ENCODE data around the gene DHRS3.

The DHRS3 gene

DNA sequence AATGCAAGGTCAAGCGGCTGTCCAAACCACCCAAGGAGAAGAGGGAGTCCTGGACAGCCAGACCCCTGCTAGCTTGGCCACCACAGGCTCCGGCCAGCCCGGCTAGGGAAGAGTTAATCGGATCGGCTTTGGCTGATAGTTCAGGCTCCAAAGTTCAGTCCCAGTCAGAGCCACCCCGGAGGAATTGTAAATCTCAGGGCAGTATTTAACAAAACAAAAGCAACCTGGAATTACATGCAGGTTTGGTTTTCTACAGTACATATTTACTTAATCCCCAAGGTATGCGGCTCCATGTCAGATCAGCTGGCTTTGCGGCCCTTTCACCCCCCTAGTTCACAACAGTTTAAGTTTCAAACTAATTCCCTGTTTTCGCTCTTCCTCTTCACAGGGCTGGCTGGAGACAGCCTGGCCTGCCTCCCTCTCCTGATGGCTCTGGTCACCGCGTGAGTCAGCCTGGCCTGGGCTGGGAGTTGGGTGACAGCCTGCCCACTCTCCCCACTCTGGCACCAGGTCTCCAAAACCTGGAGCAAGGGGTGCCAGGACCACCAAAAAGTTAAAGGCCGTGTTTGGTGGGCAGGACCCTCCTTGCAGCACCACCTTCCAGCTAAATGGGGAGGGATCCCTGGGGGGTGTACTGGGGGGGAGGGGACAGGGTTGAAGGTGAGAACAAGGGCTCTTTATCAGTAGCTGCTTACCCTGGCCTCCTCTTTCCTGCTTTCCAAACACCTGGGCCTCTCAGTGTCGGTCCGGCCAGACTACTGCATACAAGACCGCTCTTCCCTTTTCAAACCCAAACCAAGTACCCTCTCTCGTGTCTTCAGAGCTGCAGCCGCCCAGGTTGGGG is 1.9 kb downstream of the DHRS3 start:
- DNase-seq = no peak

DNA sequence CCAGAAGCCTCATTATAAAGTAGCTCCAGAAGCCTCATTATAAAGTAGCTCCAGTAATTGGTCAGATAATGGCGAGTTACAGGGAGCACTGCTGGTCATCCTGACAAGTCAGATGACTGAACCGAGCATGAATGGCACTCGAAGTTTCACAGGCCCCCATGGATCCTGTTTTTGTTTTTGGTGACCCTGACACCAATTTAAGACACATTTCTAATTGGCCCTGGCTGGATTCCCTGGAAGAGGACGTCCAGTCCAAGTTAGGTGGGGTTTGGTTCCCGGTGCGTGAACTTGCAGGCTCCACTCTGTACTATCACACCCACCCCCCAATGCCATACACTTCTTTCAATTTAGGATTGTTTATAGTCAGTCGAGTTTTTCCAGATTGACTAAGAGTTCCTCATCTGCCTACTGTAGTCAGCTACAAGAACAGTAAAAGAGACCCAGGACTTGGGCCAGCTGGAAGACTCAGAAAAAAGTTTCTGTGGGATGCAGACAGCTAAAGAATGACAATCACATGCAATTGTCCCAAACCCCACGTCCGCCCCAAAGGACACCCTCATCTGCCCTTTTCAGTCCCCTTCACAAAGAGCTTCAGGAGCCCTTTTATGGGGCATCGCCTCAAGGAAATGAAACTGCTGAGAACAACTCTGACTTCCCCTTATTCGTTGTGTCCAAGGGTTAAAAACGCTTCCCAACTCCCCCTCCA is 2.7 kb downstream of the DHRS3 start:
- no peak for DNase-seq

DNA sequence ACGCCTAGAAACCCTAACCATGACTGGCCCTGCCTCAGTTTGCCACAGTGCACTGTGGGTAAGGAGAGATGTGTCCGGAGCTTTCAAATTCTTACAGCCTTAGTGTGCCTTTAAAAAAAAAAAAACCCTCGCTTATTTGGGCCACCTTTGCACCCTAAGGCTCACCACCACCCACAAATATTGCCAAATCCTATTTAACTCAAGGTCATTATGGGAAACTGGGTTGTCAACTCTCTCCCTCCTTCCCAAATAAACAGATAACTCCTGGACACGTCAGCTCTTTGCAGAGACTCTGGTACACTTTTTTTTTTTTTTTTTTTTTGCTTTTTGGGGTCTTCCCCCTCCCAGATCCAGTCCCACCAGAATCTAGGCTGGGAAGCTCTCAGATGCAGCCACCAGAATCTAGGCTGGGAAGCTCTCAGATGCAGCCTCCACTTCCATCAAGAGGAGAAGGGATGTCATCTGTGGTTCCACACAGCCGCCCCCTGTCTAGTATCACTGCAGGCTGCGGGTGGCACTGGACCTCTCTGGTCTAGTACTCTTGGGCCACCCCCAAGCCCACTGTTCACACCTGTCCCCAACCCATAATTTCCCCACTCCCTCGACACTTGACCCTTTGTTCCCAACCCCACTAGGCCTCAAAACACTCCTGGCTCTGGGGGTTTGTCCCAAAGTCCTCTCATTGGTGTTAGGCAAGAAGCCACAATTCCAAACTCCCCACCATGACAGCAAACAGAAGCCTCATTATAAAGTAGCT is 3.4 kb downstream of the DHRS3 start:
- no peak for DNase-seq

DNA sequence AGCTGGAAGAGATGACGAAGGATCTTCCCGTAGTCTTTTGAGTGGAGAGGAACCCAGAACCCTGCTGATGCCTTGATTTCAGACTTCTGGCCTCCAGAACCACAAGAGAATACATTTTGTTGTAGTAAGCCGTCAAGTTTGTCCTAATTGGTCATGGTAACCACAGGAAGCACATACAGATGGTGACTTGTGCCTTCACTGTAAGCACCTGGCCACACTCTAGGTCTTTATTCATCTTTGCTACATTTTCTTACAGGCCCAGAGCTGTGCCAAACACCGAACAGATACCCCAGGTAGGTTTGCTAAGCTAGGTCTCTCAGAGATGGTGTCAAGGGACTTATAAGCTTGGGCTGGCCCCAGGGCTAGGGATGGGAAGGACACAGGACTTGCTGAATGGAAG is 4.8 kb downstream of the DHRS3 start:
- DNase-seq = no peak

DNA sequence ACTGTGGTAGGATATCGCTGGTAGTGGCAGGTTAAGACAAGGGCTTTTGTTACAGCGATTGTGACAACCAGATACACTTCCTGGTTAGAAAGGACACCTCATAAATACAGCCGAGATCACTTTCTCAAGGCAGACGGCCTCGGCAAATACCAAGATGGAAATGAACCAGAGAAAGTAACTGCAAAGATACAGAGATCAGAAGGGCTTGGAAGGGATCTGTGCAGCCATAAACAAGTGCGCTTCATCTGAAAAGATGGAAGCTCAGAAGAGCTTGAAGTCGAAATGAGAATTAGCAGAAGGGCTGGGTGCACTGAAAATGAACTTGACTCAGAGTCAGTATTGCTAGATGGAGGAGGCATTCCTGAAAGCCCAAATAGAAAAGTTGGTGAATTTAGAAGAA is 7.1 kb downstream of the DHRS3 start:
- no peak for DNase-seq

DNA sequence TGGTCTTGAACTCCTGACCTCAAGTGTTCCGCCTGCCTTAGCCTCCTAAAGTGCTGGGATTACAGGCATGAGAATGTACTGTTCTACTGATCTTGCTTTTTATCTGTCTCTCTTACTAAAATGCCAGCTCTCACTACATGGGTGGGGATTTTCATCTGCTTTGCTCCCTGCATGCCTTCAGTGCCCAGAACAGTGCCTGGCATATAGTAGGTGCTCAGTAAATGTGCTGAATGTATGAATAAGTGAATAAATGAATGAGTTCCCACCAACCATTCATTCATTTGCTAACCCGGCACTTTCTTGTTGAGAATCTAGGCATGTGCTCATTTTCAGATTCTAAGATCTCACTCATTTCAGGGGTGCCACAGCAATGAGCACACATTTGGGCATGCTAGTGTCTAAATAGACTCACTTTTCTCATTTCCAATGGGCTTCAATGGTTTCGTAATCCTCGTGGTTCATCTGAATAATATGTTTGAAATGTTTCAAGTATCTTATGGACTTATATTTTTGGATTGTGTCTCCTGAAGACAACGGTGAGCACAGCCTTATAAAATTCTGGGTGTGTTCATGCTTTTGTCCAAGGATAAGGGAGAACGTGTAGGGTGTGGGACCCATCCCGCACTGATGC is 7.6 kb downstream of the DHRS3 start:
- no peak for DNase-seq

DNA sequence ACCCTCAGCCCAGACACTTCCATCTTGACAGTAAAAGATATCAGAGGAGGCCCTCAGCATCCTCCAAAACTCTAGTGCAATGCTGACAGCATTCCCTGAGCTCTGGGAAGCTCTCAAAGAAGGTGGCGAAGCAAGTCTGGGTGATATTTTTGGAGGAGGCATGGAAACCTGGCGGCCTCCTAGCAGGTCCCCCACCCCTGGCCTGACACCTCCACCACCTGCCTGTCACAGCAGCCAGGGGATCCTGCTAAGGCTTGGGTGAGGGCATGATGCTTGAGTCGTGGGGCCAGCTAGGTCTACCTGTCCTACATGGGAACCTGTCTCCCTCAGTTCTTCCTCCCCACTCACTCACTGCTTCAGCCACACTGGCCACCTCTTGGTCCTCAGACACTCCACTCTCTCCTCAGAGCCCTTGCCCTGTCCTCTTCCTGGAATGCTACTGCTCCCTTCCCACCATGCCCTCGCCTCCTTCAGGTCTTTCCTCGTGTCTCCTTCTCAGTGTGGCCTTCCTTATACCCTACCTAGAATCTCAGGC is 8.5 kb downstream of the DHRS3 start:
- no peak for DNase-seq

DNA sequence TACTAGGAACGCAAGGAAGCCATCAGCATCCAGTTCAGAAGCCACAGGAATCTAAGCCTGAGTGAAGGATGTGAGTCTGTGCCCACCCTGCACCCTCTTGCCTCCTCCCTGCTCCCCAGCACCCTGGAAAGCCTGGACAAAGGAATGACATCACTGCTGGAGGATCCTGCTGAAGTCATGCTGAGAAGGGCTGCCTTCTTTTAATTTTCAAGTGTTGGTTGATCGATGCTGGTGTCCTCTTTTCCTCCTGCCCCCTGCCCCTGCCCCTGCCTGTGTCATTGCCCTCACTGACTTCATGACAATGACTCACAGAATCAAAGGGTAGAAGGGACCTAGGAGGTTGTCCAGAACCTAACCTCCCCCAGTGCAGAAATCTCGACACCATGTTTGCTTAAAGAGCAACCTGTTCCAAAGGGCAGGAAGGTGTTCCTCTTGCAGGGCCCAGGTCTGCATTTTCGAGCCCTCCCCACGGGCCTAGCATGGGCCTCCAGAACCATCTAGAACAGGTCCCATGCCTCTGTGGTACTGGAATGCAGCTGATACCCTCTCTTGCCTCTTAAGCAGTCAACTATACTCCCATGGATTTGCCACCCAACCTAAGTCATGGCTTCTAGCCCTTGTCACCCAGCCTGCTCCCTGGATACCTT is 9.6 kb downstream of the DHRS3 start:
- DNase-seq = no peak

DNA sequence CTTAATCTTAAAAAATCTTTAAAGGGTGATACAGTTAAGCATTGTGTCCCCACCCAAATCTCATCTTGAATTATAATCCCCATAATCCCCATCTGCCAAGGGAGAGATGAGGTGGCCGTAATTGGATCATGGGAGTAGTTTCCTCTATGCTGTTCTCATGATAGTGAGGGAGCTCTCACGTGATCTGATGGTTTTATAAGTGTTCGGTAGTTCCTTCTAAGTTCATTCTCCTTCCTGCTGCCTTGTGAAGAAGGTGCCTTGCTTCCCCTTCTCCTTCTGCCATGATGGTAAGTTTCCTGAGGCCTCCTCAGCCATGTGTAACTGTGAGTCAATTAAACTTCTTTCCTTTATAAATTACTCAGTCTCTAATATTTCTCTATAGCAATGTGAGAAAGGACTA is 10.7 kb downstream of the DHRS3 start:
- DNase-seq = no peak

DNA sequence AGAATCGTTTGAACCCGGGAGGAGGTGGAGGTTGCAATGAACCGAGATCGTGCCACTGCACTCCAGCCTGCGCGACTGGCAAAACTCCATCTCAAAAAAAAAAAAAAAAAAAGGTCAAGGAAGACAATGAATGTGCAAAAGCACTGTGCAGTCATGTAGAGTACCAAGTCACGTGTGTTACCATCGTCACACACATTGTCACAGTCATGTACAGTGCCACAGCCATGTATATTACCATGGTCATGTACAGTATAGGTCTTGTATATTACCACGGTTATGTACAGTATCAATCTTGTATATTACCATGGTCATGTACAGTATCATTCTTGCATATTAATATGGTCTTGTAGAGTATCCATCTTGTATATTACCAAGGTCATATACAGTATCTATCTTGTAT is 13.0 kb downstream of the DHRS3 start:
- DNase-seq = no peak

DNA sequence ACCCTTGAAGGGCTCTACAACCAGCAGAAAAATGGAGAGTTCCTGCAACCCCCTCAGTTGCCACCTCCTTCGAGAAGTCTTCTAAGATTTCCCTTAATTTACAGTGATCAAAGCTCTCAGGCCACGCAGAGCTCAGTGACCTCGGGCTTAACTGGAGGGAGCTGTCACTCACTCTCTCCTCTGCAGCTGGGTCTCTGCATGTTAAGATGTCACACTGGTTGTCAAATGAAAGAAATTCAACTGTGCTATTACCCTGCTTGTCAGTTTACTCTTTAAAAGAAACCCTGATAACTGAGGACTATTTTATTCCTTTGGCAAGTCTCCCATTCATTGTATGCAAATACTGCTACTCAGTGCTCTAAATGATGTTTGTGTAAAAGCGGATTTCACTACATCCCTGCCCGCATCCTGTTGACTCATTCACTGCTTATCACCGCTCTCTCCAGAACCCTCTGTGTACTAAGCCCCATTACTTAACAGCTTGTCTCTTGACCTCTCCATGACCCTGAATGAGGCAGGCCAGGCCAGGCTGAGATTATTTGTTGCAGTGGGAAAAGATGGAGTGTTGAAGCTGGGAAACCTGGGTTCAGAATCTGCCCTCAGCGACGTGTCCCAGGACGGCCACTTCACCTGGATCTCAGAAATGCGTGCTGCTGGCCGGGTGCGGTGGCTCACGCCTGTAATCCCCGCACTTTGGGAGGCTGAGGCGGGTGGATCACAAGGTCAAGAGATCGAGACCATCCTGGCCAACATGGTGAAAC is 13.7 kb downstream of the DHRS3 start:
- no peak for DNase-seq

DNA sequence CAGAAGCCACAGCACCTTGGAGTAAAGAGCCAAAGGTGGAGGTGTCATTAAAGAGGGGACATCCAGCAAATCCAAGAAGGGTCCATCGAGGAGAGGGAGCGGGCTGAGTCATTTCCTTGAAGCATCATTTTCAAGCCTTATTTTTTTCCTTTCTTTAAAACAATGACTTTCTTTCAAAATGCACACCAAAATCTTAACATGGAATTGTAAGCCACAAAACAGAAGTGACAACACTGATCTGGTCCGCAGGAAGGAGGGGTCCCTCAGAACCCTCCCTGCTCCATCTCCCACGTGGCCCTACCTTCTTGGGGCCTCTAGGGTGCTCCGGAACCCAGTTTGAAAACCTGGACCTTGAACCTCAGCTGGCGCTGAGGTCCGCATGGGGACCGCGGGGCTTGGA is 14.8 kb downstream of the DHRS3 start:
- no peak for DNase-seq

DNA sequence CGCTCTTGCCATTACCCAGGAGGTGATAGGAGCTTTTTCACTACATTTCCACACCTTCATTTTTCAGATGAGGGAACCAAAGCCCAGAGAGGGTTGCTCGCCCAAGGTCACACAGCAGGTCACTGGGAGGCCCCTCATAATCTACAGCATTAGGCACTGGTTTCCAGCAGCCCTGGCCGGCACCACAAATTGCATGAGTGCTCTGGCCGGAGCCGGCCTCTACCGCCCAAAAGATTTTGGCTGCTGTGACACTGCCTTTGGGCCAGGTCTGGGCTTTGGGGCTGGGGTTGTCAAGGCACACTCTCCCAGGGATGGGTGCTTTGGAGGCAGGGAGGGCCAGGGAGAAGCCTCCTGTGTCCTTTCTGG is 15.4 kb downstream of the DHRS3 start:
- DNase-seq = no peak

DNA sequence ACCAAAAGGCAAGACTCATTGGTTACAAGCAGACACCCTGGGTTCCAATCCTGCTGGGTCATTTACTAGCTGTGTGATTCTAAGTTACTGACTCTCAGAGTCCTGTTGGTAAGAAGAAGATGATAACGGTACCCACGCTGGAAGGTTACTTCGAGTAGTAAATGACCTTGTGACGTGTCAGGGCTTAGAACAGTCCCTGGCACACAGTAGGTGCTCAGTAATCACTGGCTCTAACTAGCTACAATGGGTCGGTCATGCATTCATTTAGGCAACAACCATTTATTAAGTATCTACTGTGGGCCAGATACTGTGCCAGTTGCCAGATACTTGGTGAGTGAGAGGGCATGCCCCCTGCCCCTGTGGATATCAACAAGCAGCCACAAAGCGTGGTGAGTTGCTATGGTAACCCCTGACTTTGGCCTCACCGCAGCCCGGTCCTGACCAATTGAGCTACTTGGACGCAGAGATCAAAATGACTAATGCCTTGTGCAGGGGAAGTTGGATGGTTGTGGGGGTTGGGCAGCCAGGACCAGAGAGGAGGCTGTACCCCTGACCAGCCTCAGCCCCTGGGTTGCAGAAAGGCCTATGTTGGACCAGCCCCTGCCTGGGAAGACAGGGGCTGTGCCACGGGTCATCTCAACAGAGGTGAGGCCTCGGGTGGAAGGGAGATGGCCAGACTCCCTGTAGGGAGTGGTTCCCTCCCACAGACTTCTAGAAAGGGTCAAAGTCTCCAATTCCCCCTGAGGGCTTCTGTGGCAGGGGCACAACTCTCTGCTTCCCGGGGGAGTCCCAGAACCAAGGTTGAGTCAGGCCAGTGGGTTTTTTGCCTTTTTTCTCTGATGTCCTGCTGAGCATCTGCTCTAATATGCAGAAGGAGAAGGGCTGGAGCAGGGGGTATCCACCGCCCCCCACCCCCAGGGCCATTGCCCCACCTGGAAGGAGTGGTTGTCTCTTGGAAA is 16.0 kb downstream of the DHRS3 start:
- DNase-seq = no peak

DNA sequence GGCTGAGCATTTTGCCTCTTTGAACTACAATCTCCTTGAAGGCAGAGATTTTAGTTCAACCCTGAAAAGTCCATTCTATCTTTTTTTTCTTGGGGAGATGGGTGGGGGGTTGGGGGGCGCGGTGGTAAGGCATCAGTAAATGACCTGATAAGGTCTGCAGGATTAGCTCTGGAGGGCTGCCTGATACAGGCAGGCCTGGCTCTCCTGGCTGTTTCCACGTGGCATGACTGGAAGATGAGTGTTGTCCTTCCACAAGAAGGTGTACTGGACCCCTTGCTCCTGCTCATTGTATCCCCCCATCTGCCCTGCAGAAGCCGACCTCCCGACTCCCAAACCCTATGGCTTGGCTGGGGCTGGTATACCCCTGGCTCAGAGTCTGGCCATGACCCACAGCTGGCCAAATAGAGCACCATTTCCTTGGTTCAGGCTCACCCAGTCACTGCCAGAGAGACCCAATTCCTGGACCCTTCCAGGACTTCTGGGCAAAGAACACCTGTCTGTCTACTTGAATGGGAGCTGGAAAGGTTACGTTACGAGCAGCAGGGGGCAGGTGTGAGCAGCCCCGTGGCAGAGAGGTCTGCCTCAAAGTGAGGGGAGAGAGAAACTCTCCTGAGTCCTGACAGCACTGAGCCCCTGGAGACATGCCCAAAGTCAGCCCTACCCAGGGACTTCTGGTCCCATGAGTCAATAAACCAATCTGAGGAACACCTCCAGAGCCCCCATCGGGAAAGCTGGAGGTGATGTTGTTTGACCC is 17.0 kb downstream of the DHRS3 start:
- no peak for DNase-seq

DNA sequence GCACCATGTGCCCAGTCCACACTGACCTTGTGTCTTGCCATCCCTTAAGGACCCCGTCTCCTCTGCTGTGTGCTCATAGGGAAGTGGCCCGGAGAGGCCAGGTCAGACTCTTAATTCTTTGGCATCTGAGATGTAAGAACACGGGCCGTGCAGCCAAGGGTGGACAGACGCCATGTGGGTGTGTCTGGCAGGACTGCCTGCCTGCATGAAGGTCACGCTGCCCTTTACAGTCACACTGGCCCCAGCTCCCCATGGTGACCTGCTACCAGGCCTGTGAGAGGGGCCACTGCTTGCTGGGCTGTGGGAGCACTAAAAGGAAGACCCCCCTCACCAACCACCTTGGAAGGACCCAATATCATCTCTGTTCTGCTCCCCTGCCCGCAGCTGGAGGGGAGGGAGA is 17.7 kb downstream of the DHRS3 start:
- DNase-seq = no peak

DNA sequence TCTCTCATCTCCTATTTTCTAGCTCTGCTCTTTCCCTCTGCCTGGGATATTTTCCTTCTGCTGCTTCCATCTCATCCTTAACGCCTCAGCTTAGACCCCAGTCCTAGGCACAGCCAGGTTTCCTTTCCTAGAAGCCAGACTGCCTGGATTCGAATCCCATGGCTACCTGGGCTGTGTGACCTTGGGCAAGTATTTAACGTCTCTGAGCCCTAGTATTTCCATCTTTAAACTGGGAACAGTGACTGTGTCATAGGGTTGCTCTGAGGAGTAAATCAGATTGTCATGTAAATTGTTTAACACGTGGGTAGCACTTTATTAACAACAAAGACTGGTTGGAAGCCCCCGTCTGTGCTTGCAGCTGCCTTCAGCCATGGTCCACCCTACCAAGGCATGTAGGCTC is 18.4 kb downstream of the DHRS3 start:
- DNase-seq = no peak

DNA sequence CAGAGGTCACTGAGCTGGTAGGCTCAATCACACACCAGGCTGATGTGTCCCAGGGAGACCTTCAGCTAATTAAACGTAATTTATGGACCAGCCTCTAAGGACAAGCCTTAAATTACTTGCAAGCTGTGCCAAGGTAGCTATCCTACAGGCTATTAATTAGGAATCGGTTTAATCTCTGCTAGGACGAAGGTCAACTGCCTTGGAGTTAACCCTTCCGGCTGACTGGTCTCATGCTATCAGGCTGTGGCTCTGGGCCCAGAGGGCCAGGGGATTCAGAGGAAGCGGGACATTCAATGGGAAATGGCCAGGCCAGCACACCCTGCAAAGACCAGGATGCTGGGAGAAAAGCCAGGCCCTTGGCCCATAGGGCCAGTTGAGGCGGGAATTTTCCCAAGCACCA is 19.0 kb downstream of the DHRS3 start:
- no peak for DNase-seq

DNA sequence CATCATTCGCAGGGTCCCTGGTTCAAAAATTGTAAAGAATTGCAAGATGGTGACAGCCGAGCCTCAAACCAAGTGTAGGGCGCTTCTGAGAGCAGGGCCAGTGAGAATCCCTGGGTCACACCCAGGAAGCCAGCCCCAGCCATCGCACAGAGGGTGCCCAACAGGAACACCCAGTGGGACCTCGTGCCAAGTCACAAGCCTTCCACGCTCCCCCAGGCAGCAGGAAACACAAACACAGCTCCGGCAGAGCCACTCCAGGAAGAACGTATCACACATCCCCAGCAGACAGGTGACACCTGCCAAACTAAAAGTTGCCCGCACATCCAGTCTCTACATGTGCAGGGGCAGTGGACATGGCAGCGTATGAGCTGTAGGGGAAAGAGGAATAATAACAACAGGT is 20.2 kb downstream of the DHRS3 start:
- no peak for DNase-seq
